Subcutaneous adipose tissue (tissue), 4 donors: ENCODE data around the gene NKAIN2. TPM values are rescaled to one million over a fixed set of nuclear protein-coding genes. Genes with fewer than 3 reads are reported as not detected.

ENCODE experiments used
- total RNA-seq, 4 donors: library from RNA; depleted of rRNA; stranded (reverse); fragments of >200 nt; gene quantifications; one replicate each; pipeline ENCODE4 v1.1.0, GENCODE V29; 2016
- TF ChIP-seq, protein P1 (sequence below): fragments of 450-650 bp; IDR thresholded peaks from one replicate; pipeline ENCODE4 v1.5.1; 2016; ENCODE audit warnings: low read depth, mild to moderate bottlenecking, control low read depth, antibody characterized with exemption, moderate library complexity

NKAIN2 gene
- total RNA-seq, 4 donors from 2014 or later = not detected

DNA sequence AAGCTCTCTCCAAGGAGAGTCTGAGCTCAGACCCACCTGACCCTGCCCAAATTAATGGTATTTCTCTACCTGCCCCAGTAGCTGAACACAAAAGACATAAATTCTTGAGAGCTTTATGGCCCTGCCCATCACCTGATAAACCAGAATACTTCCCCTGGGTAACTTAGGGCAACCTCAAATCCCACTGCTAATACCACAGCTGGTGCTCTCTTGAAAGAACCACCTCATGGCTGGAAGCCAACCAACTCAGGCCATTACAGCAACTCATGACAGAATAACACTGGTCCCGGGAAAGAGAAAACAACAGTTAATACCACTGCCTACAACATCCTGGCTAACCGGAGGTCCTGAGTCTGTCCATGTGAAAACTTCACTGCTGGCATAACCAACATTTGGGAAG lies 328.6 kb downstream of the NKAIN2 start:
- TF ChIP-seq, protein P1, sequence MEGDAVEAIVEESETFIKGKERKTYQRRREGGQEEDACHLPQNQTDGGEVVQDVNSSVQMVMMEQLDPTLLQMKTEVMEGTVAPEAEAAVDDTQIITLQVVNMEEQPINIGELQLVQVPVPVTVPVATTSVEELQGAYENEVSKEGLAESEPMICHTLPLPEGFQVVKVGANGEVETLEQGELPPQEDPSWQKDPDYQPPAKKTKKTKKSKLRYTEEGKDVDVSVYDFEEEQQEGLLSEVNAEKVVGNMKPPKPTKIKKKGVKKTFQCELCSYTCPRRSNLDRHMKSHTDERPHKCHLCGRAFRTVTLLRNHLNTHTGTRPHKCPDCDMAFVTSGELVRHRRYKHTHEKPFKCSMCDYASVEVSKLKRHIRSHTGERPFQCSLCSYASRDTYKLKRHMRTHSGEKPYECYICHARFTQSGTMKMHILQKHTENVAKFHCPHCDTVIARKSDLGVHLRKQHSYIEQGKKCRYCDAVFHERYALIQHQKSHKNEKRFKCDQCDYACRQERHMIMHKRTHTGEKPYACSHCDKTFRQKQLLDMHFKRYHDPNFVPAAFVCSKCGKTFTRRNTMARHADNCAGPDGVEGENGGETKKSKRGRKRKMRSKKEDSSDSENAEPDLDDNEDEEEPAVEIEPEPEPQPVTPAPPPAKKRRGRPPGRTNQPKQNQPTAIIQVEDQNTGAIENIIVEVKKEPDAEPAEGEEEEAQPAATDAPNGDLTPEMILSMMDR = no peak

DNA sequence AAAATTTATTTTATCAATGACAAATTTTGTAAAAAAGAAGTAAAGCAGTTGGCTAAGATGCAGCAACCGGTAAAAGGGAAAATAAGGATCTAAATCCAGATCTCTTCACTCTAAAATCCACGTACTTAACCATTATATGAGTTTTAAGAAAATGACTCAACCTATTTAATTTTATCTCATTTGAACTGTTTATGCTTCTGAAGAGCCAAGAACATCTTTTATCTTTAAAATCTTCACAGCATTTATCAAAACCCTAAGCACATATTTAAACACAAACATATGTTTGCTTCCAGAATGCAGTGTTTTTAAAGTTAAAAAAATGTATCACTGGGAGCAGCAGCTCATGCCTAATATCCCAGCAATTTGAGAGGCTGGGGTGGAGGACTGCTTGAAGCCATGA lies 339.2 kb downstream of the NKAIN2 start:
- TF ChIP-seq, protein P1 = no peak

DNA sequence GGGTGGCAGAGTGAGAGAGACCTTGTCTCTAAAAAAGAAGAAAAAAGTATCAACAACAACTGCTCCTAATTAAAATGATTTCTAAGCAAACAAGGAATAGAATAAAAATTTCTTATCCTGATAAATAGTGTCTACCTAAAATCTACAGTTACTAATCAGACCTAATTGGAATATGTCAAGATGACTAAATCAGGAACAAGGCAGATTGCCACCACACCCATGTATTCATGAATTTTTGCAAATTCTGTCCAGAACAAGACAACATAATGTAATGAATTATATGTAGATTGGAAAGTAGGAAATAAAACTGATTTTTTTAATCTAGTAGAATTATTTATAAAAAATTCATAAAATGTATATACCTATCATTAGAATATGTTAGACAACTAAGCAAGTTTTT lies 339.8 kb downstream of the NKAIN2 start:
- TF ChIP-seq, protein P1 = no peak

DNA sequence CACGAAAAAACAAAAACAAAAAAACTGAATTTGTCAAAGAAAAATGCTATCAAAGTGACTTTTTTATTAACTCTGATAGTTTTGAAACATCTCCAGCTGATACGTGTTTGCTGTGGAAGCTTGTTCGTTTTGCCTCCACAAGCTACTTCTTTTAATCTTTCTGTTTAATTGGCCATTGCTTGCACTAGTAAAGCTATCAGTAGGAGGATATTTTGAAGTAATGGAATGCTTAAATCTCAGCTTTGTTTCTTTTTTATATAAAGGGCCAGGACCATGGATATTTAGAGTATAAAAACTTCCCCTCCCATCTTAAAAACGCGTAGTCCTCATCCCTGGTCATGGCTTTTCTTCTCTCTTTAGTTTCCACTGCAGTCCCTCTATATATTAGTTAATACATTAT lies 344.0 kb downstream of the NKAIN2 start:
- TF ChIP-seq, protein P1 = no peak

DNA sequence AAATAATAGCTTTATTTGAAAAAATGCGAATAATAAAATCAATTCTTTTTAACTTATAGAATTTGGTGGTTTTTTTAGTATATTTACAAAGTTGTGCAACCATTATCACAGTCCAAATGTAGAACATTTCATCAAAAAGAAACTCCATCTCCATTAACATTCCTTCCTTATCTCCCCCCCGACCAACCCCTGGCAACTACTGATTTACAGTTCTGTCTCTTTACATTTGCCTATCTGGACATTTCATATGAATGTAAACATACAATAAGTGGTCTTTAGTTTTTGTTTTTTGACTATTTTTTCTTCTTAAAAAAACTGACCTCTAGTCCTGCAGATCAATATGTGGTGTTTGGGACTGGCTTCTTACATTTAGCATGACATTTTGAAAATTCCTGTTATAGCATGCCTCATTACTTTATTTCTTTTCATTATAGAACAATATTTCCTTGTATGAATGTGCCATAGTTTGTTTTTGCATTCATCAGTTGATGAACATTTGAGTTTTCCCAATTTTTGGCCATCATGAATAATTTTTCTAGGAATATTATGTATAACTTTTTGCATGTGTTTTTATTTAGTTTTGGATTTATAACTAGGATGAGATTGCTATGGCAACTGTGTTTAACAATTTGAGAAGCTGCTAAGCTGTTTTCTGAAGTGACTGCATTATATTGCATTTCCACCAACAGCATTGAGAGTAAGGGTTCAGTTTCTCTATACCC lies 344.7 kb downstream of the NKAIN2 start:
- TF ChIP-seq, protein P1 = no peak

DNA sequence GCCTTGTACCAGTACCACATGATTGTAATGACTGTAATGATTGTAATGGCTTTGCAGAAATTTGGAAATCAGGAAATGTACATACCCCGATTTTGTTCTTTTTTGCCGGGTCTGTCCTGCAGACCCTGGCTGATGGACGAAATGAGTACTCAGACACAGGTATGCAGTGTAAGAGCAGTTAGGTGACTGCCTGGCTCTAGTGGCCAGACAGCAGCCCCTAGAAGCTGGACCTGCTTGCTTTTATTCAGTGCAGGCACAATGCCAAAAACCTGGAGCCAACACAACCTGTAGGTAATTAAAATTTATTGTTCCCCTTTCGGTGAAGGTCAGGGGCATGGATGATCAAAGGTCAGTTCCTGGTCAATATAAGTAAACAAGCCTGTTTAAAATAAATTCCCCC lies 346.0 kb downstream of the NKAIN2 start:
- TF ChIP-seq, protein P1 = no peak

DNA sequence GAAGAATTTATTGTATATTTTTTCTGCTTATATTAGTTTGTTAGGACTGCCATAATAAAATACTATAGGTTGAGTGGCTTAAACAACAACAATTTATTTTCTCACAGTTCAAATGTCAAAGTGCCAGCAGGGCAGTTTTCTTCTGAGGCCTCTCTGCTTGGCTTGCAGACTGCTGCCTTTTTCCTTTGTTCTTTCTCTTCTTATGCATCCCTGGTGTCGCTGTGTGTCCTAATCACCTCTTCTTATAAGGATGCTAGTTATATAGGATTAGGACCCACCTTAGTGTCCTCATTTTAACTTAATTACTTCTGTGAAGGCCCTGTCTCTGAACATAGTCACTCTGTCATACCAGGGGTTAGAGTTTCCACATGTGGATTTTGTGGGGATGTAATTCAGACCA lies 354.4 kb downstream of the NKAIN2 start:
- TF ChIP-seq, protein P1 = no peak
